Neural progenitor cell (in vitro differentiated cells): ENCODE results near the gene TBC1D9.

Source experiments
- CTCF ChIP-seq: fragments of 200-600 bp; sonication (generic); IDR thresholded peaks from 2 replicates; pipeline ENCODE4 v1.5.1; 2017; ENCODE audit warnings: antibody characterized with exemption, mild to moderate bottlenecking
- EZH2 ChIP-seq: fragments of 200-600 bp; sonication (generic); IDR thresholded peaks from 2 replicates; pipeline ENCODE4 v1.6.1; 2017; ENCODE audit warnings: antibody characterized with exemption, mild to moderate bottlenecking, moderate library complexity

DNA sequence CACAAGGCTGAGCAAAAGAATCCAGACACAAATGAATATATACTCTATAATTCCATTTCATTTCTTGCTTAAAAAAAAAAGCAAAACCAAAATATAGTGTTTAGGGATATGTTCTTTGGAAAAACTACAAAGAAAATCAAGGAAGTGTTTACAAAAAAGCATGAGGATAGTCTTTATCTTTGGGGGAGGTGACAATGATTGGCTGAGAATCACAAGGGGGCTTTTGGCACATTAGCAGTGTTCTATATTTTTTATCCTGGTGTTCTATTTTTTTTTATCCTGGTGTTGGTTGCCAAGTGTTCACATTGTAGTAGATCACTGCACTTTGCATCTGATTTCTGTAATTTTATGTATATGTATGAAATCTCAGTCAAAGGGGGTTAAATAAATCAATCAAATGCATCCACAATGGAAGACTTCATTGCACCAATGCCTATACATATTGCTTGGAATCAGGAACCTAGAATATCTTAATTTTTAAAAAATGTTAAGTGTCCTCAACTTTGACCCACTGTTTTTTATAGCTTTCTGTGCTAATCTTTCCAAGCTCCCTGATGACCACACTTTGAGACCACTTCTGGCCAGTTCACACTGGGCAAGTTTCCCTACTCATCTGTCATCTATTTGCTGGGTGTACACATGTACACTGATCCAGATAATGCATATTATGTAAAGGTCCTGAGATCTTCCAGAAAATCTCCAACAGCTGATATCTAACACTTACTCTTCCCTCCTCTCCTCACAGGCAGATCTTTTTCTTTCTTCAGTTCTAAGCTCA, 3.7 kb downstream of the TBC1D9 start:
- TF ChIP-seq CTCF = no peak
- no peak for TF ChIP-seq EZH2
